Keratinocyte (primary cell): Measurements from ENCODE around the gene GRIN2C. TPM values are rescaled to one million over a fixed set of nuclear protein-coding genes. Genes with fewer than 3 reads are reported as not detected.

Source experiments
- DNase-seq: peaks from one replicate; pipeline ENCODE4 v3.0.0-alpha.2; 2011; ENCODE audit warnings: low read depth, missing footprints, low spot score
- FAIRE-seq: peaks from 2 replicates; lab custom pipeline; 2011; peaks lifted over from hg19 to GRCh38; lab: Jason Lieb, UNC
- H2AFZ ChIP-seq: 2 replicates; pipeline ENCODE4 v1.6.0; 2012; ENCODE audit warnings: low read length, control low read depth, inconsistent platforms; ENCODE audit not compliant: control insufficient read depth
- H3K27ac ChIP-seq: 2 replicates; pipeline ENCODE4 v1.5.1; 2011; ENCODE audit warnings: low read length; ENCODE audit not compliant: control insufficient read depth, insufficient read depth
- H3K27me3 ChIP-seq: 3 replicates; pipeline ENCODE4 v1.6.0; 2011; ENCODE audit warnings: low read length; ENCODE audit not compliant: control insufficient read depth, insufficient read depth; ENCODE audit errors: extremely low read depth
- H3K36me3 ChIP-seq, 2 experiments: 2 replicates in 1 of 2; 3 replicates in 1 of 2; pipeline ENCODE4 v1.5.1; 2011; ENCODE audit warnings: low read length in 2 of 2, mild to moderate bottlenecking in 1 of 2; ENCODE audit not compliant: control insufficient read depth in 2 of 2, insufficient read depth in 2 of 2; ENCODE audit errors: extremely low read depth in 1 of 2
- H3K4me1 ChIP-seq: 3 replicates; pipeline ENCODE4 v1.5.1; 2011; ENCODE audit warnings: low read length; ENCODE audit not compliant: control insufficient read depth, insufficient read depth; ENCODE audit errors: extremely low read depth
- H3K4me2 ChIP-seq: 3 replicates; pipeline ENCODE4 v1.6.0; 2011; ENCODE audit warnings: low read depth, low read length; ENCODE audit not compliant: control insufficient read depth, insufficient read depth; ENCODE audit errors: extremely low read depth
- H3K4me3 ChIP-seq, 3 experiments: fragments of 200-600 bp in 1 of 3; sonication (generic) in 1 of 3; 2 replicates in 2 of 3; 3 replicates in 1 of 3; pipeline ENCODE4 v1.5.1; 2011 to 2016; ENCODE audit warnings: low read length in 3 of 3, mild to moderate bottlenecking in 3 of 3, control low read depth in 2 of 3, inconsistent platforms in 1 of 3, low read depth in 1 of 3, mixed read lengths in 1 of 3, mixed run types in 1 of 3, moderate library complexity in 1 of 3; ENCODE audit not compliant: control insufficient read depth in 2 of 3, insufficient read depth in 2 of 3; ENCODE audit errors: extremely low read depth in 1 of 3
- H3K79me2 ChIP-seq: 2 replicates; pipeline ENCODE4 v1.6.0; 2012; ENCODE audit warnings: low read length; ENCODE audit not compliant: control insufficient read depth, insufficient read depth
- H3K9ac ChIP-seq: 3 replicates; pipeline ENCODE4 v1.6.0; 2011; ENCODE audit warnings: low read length; ENCODE audit not compliant: control insufficient read depth, insufficient read depth; ENCODE audit errors: extremely low read depth
- H3K9me1 ChIP-seq: 3 replicates; pipeline ENCODE4 v1.6.0; 2011; ENCODE audit warnings: low read length; ENCODE audit not compliant: control insufficient read depth, insufficient read depth; ENCODE audit errors: extremely low read depth
- H3K9me3 ChIP-seq: 2 replicates; pipeline ENCODE4 v1.5.1; 2012; ENCODE audit warnings: low read depth, low read length; ENCODE audit not compliant: control insufficient read depth
- H4K20me1 ChIP-seq: 3 replicates; pipeline ENCODE4 v1.6.0; 2011; ENCODE audit warnings: low read length; ENCODE audit not compliant: control insufficient read depth, insufficient read depth; ENCODE audit errors: extremely low read depth
- EZH2 ChIP-seq: IDR thresholded peaks from one replicate; pipeline ENCODE4 v1.6.1; 2012; ENCODE audit warnings: inconsistent platforms, mild to moderate bottlenecking, low read length, moderate library complexity
- dilution Hi-C: fragments of 300-500 bp; cut with MboI; formaldehyde crosslinking; loops from one replicate; pipeline ENCODE4 v1.7.0; 2020; ENCODE audit warnings: low sequenced_read_pairs; ENCODE audit not compliant: extremely low pct_ligation_motif_present
- polyA plus RNA-seq, 5 experiments: library from polyadenylated mRNA; depleted of rRNA in 3 of 5; stranded (reverse) in 3 of 5; stranded (forward) in 1 of 5; unstranded in 1 of 5; fragments of >200 nt; gene quantifications; 1 replicate in 1 of 5; 2 replicates in 3 of 5; 3 replicates in 1 of 5; pipeline versions ENCODE4 v1.2.1 to v1.2.3, GENCODE V29; 2011 to 2012; ENCODE audit warnings: missing spikeins in 2 of 5, low read depth in 1 of 5, low replicate concordance in 1 of 5
- TF ChIP-seq, protein P1 (sequence below), 3 experiments: IDR thresholded peaks in 1 of 3; conservative IDR thresholded peaks in 1 of 3; optimal IDR thresholded peaks in 1 of 3; 2 replicates in 2 of 3; 3 replicates in 1 of 3; pipeline versions ENCODE3 to v1.5.1; 2011; ENCODE audit warnings: low read length in 3 of 3, mild to moderate bottlenecking in 3 of 3, moderate library complexity in 2 of 3, control low read depth in 1 of 3, inconsistent platforms in 1 of 3; ENCODE audit not compliant: insufficient read depth in 2 of 3; ENCODE audit errors: extremely low read depth in 1 of 3

Gene GRIN2C
- polyA plus RNA-seq, 1 donor (not counting 4 experiments of a cell fraction or from before 2014, with no cell fraction given) = not detected

DNA sequence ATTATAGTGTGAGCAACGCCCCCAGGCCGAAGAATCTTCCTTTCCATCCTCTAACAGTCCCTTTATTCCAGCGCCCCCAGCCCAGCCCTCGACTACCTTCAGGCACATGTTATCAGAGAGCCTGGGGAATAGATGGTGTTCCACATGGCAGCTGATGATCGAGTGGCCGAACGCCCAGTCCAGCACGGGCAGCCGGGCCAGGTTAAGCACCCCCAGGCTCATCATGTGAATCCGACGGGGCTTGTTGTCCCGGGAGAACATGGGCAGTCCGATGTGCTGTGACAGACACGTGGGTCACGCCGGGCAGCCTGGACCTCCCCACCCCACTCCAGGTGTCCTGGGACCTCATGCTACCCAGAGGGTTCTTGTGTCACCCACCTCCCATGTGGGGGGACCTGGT is 19.6 kb upstream of the GRIN2C start:
- FAIRE-seq = no peak

DNA sequence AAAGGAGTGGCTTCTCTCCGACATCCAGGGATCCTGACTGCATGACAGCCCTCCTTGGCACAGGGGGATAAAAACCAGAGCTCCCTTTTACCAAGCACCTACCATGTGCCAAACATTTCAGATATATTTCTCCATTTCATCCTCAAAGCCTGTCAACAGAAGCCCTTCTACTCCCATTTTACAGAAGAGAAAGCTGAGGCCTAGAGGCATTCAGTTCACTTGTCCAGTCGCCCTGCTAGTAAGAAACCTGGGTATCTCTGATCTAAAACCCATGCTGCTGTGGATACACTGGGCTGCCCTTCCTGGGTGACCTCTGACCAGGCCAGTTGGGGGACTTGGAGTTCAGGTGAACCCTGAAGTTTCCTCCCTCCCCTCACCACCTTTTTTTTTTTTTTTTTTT is 19.0 kb upstream of the GRIN2C start:
- Histone ChIP-seq H3K36me3 (no peaks in the 10 kb centered on the region), H3K4me1 (peaks cover 15% of the 10 kb centered on the region), H4K20me1 (no peaks in the 10 kb centered on the region), H3K27ac (no peak overlapping the region), H3K4me2 (peak overlapping the region; percentile 53), H3K9me3 (no peaks in the 10 kb centered on the region), H3K9me1 (no peaks in the 10 kb centered on the region), H3K79me2 (no peaks in the 10 kb centered on the region), H2AFZ (peak overlapping the region; percentile 52), H3K9ac (no peak overlapping the region), H3K27me3 (no peaks in the 10 kb centered on the region), H3K4me3 (no peak overlapping the region)
- TF ChIP-seq EZH2 = no peak
- TF ChIP-seq, protein P1, sequence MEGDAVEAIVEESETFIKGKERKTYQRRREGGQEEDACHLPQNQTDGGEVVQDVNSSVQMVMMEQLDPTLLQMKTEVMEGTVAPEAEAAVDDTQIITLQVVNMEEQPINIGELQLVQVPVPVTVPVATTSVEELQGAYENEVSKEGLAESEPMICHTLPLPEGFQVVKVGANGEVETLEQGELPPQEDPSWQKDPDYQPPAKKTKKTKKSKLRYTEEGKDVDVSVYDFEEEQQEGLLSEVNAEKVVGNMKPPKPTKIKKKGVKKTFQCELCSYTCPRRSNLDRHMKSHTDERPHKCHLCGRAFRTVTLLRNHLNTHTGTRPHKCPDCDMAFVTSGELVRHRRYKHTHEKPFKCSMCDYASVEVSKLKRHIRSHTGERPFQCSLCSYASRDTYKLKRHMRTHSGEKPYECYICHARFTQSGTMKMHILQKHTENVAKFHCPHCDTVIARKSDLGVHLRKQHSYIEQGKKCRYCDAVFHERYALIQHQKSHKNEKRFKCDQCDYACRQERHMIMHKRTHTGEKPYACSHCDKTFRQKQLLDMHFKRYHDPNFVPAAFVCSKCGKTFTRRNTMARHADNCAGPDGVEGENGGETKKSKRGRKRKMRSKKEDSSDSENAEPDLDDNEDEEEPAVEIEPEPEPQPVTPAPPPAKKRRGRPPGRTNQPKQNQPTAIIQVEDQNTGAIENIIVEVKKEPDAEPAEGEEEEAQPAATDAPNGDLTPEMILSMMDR (optimal IDR thresholded peaks at IDR 0.05 in 1 of 3, IDR thresholded peaks at IDR 0.05 in 1 of 3, conservative IDR thresholded peaks at IDR 0.05 in 1 of 3; ENCODE audit: extremely low read depth in 1 of 3, insufficient read depth in 2 of 3, low read length in 3 of 3) = no peak
- dilution Hi-C loops = no loop called here
- no peak for FAIRE-seq
- DNase-seq = no peak

More for the DNA sequence above, 19.6 kb upstream of the GRIN2C start:
- dilution Hi-C loops = no loop called here
- TF ChIP-seq, protein P1 (optimal IDR thresholded peaks at IDR 0.05 in 1 of 3, IDR thresholded peaks at IDR 0.05 in 1 of 3, conservative IDR thresholded peaks at IDR 0.05 in 1 of 3; ENCODE audit: extremely low read depth in 1 of 3, insufficient read depth in 2 of 3, low read length in 3 of 3) = no peak
- no peak for TF ChIP-seq EZH2
- no peak overlapping the region for H3K4me2 ChIP-seq
- H2AFZ ChIP-seq = no peak overlapping the region
- no peak overlapping the region for H3K9ac ChIP-seq
- H3K4me3 ChIP-seq = no peak overlapping the region
- no peaks in the 10 kb centered on the region for H3K79me2 ChIP-seq
- no peaks in the 10 kb centered on the region for H4K20me1 ChIP-seq
- H3K27ac ChIP-seq = no peak overlapping the region
- H3K4me1 ChIP-seq = peaks cover 8% of the 10 kb centered on the region
- DNase-seq = no peak
- H3K27me3 ChIP-seq = no peaks in the 10 kb centered on the region
- no peaks in the 10 kb centered on the region for H3K9me3 ChIP-seq
- H3K9me1 ChIP-seq = no peaks in the 10 kb centered on the region
- H3K36me3 ChIP-seq = no peaks in the 10 kb centered on the region
